ENCODE results near the gene TRIM17. TPM values are rescaled to one million over a fixed set of nuclear protein-coding genes. Genes with fewer than 3 reads are reported as not detected.

Gene TRIM17
- total RNA-seq, 2 experiments from 2014 or later: 0.13 TPM; not detected in 1

GRCh38 chr1:228370941-228371740 lies 45.5 kb downstream of the TRIM17 start:
- DNase-seq (ENCODE audit: low spot score): no peak
- ChIA-PET POLR2A (interaction anchor here (0.6 kb wide), 1 partner anchor 18 kb away, joined by 6 read pairs; no protein-coding TSS in a partner anchor), CTCF (ENCODE audit: unreplicated experiment) (no interaction called here)

GRCh38 chr1:228370439-228370940 lies 46.2 kb downstream of the TRIM17 start:
- no peaks in the 10 kb centered on the region for H3K79me2 ChIP-seq (ENCODE audit: insufficient read depth, low read depth, low read length)
- no peaks in the 10 kb centered on the region for H3K36me3 ChIP-seq (ENCODE audit: insufficient read depth, low read length)
- no peak overlapping the region for H3K4me3 ChIP-seq (ENCODE audit: low read depth, low read length, poor library complexity, severe bottlenecking)
- no TSS peak for BruUV-seq (replicated peaks)
- no peak overlapping the region for H2AFZ ChIP-seq (ENCODE audit: low read length)
- DNase-seq (ENCODE audit: low spot score): no peak
- no peaks in the 10 kb centered on the region for H3K9me3 ChIP-seq (ENCODE audit: low read length)
- ChIA-PET CTCF (ENCODE audit: unreplicated experiment) (no interaction called here), POLR2A (no interaction called here)
- no peaks in the 10 kb centered on the region for H4K20me1 ChIP-seq (ENCODE audit: insufficient read depth, low read length)
- H3K4me2 ChIP-seq (ENCODE audit: low read length): no peak overlapping the region
- H3K27ac ChIP-seq (ENCODE audit: low read depth, low read length, poor library complexity, severe bottlenecking): no peak overlapping the region
- intact Hi-C loops (cut with micrococcal nuclease; ENCODE audit: unreplicated experiment): no loop called here
- peaks cover 8% of the 10 kb centered on the region for H3K4me1 ChIP-seq (ENCODE audit: insufficient read depth, low read length, poor library complexity, severe bottlenecking)
- H3K9me2 ChIP-seq (ENCODE audit: insufficient read depth, low read length): no peaks in the 10 kb centered on the region
- TF ChIP-seq CTCF (conservative IDR thresholded peaks at IDR 0.05; ENCODE audit: low read length) (no peak), EZH2phosphoT487 (IDR thresholded peaks at IDR 0.05; ENCODE audit: borderline replicate concordance, low read depth, low read length) (no peak)

More at GRCh38 chr1:228370941-228371740, 45.5 kb downstream of the TRIM17 start:
- H3K4me3 ChIP-seq (ENCODE audit: low read depth, low read length, poor library complexity, severe bottlenecking): no peak overlapping the region
- H3K4me1 ChIP-seq (ENCODE audit: insufficient read depth, low read length, poor library complexity, severe bottlenecking): peaks cover 8% of the 10 kb centered on the region
- H3K9me3 ChIP-seq (ENCODE audit: low read length): no peaks in the 10 kb centered on the region
- no peak overlapping the region for H2AFZ ChIP-seq (ENCODE audit: low read length)
- no peak overlapping the region for H3K4me2 ChIP-seq (ENCODE audit: low read length)
- H3K27ac ChIP-seq (ENCODE audit: low read depth, low read length, poor library complexity, severe bottlenecking): no peak overlapping the region
- no peaks in the 10 kb centered on the region for H3K79me2 ChIP-seq (ENCODE audit: insufficient read depth, low read depth, low read length)
- TF ChIP-seq EZH2phosphoT487 (IDR thresholded peaks at IDR 0.05; ENCODE audit: borderline replicate concordance, low read depth, low read length): no peak
- TF ChIP-seq CTCF (conservative IDR thresholded peaks at IDR 0.05; ENCODE audit: low read length): no peak
- intact Hi-C loops (cut with micrococcal nuclease; ENCODE audit: unreplicated experiment): no loop called here
- H3K9me2 ChIP-seq (ENCODE audit: insufficient read depth, low read length): no peaks in the 10 kb centered on the region
- no TSS peak for BruUV-seq (replicated peaks)
- no peaks in the 10 kb centered on the region for H4K20me1 ChIP-seq (ENCODE audit: insufficient read depth, low read length)
- H3K36me3 ChIP-seq (ENCODE audit: insufficient read depth, low read length): no peaks in the 10 kb centered on the region
